Hematopoietic multipotent progenitor cell treated with erythropoietin and hydrocortisone succinate and interleukin-3 and kit ligand, for 6 days (in vitro differentiated cells): ENCODE measurements around the gene MLC1.

Experiments used
- DNase-seq: peaks from one replicate; pipeline ENCODE4 v3.0.0-alpha.2; 2015

MLC1 gene

GRCh38 chr22:50074551-50075530 lies 10.4 kb downstream of the MLC1 start:
- DNase-seq: no peak

DNA sequence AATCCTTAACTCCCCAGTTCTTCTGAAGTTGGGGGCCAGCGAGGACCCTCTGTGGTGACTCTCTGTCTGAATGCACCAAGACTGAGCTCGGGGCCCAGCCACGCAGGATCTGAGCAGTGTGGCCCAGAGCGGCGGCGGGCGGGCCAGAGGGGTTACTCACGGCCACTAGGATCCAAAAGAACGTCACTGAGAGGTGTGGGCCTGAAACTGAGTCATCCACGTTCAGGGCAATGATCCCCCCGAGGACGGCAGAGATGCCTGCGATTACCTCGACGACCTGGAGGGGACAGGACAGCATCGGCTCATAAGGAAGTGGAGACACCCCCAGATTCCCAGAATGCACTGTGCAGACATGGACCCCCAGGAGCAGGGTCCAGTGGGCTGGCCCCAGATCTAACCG lies 11.2 kb downstream of the MLC1 start:
- no peak for DNase-seq

DNA sequence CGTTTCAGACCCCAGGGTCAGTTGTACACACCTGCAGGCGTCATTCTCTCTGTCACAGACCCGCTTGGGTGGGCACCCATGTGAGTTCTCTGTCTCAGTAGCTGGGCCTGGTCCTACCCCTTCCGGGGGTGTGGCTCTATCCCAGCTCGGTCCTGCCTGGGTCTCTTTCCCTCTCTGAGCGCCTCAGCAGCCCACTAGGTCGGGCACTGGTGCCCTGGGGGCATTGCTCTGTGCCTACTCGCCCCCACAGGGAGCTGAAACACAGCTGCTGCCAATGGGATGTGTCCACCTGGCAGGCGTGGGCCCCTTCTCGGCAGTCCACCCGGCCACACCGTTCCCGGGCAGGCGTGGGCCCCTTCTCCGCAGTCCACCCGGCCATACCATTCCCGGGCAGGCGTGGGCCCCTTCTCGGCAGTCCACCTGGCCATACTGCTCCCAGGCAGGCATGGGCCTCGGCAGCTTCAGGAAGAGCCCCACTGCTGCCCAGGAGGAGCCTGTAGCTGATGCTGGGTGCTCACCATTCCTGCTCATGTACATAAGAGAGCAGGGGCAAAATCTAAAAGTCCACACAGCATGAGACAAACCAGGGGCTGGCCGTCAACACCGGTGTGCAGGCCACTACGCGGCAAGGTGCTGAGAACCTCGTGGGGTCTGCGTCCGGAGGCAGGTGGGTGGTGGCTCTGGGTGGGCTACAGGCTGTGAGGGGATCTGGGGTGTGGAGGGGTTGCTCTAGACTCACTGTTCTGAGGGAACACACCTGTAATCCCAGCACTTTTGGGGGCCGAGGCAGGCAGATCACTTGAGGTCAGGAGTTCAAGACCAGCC lies 12.3 kb downstream of the MLC1 start:
- DNase-seq: no peak

- no peak for DNase-seq
These were observed 13.1 kb downstream of the MLC1 start for GRCh38 chr22:50072167-50072555.

DNA sequence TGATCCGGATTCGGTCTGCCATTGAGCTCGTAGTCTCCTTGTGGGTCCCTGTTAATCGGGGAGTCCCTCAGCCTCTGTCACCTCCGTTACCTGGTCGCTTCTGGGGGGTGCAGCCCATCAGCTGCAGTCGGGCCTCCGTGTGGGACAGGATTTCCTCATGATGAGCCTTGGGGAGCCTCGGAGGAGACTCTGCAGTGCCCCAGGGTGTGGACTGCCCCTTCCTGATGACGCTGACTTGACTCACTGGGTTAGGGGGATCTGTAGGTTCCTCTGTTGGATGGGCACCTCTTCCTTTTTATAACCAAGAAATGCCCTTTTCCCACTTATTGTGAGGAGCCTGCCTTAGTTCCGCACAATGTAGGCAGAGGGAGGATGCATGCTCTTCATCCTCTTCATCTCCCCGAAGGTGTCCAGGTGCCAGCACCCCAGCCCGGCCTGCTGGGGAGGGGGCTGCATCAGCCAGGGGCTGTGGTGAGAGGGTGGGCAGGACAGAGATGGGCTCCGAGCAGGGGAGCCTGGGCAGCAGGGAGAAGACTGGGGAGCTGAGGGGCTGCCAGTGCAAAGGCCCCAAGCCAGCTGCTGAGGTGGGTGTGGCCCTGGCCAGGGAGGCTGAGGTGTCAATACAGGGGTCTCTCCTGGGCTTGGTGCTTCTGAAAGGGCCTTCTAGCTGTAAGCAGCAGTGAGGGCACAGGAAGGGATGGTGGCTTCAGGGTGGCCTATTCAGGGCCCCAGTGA lies 13.6 kb downstream of the MLC1 start:
- DNase-seq: no peak

GRCh38 chr22:50070366-50070765 lies 14.9 kb downstream of the MLC1 start:
- DNase-seq: no peak

DNA sequence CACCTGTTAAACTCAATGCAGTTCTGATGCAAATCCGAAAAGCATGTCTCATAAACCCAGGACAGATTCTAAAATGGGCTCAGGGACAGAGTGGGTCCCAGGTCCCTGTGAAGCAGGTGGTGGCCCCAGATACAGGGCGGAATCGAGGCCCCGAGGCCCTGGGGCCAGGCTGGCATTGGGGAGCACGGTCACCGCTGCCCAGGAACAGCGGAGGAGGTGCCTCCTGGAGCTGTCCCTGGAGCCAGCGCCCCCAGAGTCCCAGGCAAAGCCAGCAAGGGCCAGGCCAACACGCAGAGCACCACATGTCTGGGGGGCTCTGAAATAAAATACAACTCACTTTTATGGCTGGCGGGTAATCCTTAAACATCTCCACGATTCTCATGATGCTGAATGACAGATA lies 17.1 kb downstream of the MLC1 start:
- DNase-seq: no peak

DNA sequence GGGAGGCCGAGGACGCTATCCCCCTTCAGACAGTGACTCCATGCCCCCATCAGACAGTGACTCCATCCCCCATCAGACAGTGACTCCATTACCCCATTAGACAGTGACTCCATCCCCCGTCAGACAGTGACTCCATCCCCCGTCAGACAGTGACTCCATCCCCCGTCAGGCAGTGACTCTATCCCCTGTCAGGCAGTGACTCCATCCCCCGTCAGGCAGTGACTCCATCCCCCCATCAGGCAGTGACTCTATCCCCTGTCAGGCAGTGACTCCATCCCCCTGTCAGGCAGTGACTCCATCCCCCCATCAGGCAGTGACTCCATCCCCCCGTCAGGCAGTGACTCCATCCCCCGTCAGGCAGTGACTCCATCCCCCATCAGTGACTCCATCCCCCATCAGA lies 18.0 kb downstream of the MLC1 start:
- DNase-seq: no peak

DNA sequence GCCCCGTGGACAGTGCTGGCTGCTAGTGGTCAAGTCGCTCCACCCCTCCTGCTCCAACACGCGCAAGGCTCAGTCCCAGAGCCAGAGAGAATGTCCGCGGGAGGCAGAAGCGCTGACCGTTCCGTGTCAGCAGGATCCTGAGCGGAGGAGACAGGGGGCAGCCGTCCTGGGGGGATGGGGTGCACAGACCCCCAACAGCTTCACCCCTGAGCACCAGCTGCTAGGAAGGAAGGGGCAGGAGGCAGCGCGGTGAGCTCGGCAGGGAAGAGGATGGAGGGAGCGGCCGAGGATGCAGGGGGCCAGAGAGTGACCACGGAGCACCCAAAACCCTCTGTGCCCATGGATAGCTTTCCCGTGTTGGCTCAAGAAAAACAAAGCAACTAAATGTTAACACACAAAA lies 20.8 kb downstream of the MLC1 start:
- DNase-seq: no peak

DNA sequence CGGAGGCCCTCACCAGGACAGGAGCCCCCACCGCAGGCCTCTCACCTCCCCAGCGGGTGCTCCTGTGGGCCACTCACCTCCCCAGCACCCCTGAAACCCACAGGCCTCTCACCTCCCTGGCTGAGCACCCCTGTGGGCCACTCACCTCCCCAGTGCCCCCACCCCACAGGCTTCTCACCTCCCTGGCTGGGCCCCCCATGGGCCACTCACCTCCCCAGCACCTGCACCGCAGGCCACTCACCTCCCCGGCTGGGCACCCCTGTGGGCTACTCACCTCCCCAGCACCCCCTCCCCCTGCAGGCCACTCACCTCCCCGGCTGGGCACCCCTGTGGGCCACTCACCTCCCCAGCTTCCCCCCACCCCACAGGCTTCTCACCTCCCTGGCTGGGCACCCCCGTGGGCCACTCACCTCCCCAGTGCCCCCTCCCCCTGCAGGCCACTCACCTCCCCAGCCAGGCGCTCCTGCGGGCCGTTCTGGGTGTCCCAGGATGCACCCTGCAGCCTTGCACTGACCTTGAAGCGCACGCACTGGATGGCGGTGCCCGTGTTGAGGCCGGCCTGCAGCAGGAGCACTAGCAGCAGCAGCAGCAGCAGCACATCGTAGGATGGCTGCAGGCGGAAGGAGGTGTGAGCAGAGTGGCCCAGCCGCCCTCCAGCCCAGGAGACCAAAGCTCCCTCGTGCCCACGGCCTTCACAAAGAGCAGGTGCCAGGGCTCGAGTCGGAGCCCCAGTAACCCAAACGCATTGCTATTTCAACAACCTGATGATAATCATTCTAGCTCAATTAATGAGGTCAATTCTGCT lies 21.4 kb downstream of the MLC1 start:
- no peak for DNase-seq

GRCh38 chr22:50062509-50063135 lies 22.6 kb downstream of the MLC1 start:
- no peak for DNase-seq

DNA sequence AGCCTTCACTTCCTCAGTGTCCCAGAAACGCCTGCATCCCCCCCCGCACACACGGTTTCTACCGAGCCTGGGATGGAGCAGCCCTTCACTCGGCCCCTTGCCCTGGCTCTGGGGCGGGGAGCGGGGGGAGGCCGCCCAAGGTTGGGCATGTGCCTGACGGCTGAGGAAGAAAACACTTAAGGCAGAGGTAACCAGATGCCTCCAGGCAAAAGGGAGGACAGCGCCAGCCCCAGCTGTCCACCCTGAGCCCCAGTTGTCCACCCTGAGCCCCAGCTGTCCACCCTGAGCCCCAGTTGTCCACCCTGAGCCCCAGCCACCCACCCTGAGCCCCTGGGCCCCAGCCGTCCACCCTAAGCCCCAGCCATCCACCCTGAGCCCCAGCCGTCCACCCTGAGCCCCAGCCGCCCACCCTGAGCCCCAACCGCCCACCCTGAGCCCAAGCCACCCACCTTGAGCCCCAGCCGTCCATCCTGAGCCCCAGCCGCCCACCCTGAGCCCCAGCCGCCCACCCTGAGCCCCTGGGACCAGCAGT lies 23.3 kb downstream of the MLC1 start:
- DNase-seq: peak; percentile 65

DNA sequence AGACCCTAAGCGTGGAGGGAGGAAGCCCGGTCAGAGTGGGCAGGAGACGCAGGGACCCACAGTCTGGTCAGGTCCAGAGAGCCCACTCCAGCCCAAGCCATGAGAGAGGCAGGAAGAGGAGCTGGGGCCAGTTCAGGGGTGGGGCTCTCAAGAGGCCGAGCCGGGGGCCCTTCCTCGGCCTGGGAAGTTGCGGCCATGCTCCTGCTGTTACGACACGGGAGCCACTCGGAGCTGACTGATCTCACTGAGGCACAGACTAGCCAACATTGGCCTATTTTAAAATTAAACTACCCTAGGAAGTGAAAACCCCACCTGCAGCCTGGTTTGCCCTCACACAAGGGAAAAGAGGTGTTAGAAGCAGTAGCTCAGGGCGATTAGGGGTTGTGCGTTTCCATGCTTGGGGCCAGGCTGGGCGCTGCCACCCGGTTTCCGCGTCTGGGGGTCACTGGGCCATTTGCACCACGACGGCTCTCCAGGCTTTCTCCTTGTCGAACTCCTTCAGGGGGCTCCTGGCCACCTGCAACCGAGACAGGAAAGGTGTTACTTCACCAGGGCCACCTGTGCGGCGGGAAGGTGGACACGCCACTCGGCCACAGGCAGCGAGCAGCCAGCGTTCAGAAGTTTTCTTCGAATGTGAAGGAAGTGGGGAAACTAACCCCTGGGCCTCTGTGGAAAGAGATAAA lies 23.9 kb downstream of the MLC1 start:
- DNase-seq: peak; percentile 29

- DNase-seq: no peak
These were observed 24.6 kb downstream of the MLC1 start for GRCh38 chr22:50060441-50061140.

DNA sequence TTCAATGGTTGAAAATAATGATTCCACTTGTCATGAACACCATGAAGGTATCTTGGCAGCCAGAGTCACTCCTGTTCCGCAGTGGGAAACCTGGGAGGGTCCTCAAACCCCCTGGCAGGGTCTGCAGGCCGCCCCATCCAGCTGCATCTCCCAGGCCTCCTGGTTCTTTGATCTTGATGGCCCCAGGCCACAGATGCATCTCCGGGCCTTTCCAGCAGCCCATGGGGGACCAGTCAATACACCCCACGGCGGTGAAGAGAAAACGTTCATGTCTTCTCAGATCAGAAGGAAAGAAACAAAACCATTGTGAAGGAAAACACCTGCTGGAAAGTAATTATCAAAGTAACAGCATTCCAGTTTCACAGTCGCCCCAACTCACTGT lies 25.4 kb downstream of the MLC1 start:
- DNase-seq: no peak

- peak; percentile 36 for DNase-seq
These were observed 26.0 kb downstream of the MLC1 start for GRCh38 chr22:50058906-50059880.

DNA sequence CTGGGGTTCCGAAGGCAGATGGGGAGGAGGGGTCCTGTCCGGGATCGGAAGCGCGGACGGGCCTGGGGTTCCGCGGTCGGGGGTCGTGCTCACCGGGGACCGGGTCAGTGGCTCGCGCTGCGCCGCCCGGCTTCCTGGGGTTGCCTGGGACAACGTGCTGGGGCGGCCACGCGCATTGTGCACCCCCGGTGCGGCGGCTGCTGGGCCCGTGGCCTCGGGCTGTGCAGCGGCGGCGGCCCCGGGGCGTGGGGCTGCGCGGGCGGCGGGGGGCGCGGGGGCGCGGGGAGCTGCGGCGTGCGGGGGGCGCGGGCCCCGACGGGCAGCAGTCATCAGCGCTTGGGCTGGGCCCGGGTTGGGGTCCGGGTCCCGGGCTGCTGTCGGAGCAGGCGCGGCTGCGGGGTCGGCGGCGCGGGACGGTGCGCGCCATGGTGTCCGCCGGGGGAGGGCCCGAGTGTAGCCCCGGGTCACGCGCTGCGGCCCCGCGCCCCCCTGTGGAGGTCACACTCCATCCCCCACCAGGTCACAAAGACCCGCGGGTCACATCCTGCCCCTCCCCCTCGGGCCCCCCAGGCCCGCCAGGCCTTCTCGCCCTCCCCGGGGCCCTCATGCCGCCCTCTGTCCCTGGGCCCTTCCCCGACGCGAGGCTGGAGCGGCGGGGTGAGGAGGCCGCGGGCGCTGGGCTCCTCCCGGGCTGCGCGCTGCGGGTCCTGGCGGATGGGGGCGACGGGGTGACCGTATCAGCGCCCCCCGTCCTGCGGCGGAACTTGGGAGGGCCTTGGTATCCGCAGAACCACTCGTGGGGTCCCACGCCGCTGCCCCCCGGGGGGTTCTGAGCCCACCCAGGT lies 26.9 kb downstream of the MLC1 start, which contains the start of gene TTLL8:
Gene TTLL8 (minus strand): TSS at position 238 of the 845 bp plus-strand sequence.
- no peak for DNase-seq
